CD4-positive, alpha-beta T cell treated with Interleukin-17A for 1 hour (primary cell): ENCODE results near the gene TBC1D1.
"Not testable (repeated sequence)": the region's sequence is repeated elsewhere in the genome, so short reads cannot be mapped to it uniquely, and the experiment has no call there.

ENCODE experiments used
- DNase-seq: peaks from one replicate; pipeline ENCODE4 v3.0.0-alpha.2; 2020

Gene TBC1D1

GRCh38 chr4:37968747-37969146 is 77.9 kb downstream of the TBC1D1 start:
- no peak for DNase-seq

- DNase-seq: peak; percentile 71
These were observed 79.8 kb downstream of the TBC1D1 start for GRCh38 chr4:37970702-37971101.

GRCh38 chr4:37971202-37971601 is 80.3 kb downstream of the TBC1D1 start:
- DNase-seq: no peak

GRCh38 chr4:37973441-37973840 is 82.6 kb downstream of the TBC1D1 start:
- no peak for DNase-seq

GRCh38 chr4:37975321-37975822 is 84.5 kb downstream of the TBC1D1 start:
- DNase-seq: not testable (repeated sequence)

- DNase-seq: no peak
These were observed 85.6 kb downstream of the TBC1D1 start for GRCh38 chr4:37976507-37976906.

GRCh38 chr4:37976991-37977470 is 86.1 kb downstream of the TBC1D1 start:
- DNase-seq: peak; percentile 86

- peak; percentile 80 for DNase-seq
These were observed 86.8 kb downstream of the TBC1D1 start for GRCh38 chr4:37977471-37978247.

- DNase-seq: no peak
These were observed 87.5 kb downstream of the TBC1D1 start for GRCh38 chr4:37978248-37978924.

GRCh38 chr4:37980246-37980645 is 89.4 kb downstream of the TBC1D1 start:
- DNase-seq: no peak

- no peak for DNase-seq
These were observed 90.5 kb downstream of the TBC1D1 start for GRCh38 chr4:37981425-37981824.

- DNase-seq: no peak
These were observed 91.2 kb downstream of the TBC1D1 start for GRCh38 chr4:37981844-37982720.

- no peak for DNase-seq
These were observed 91.9 kb downstream of the TBC1D1 start for GRCh38 chr4:37982736-37983135.

- no peak for DNase-seq
These were observed 93.1 kb downstream of the TBC1D1 start for GRCh38 chr4:37983951-37984350.

- DNase-seq: no peak
These were observed 94.9 kb downstream of the TBC1D1 start for GRCh38 chr4:37985730-37986275.

- DNase-seq: no peak
These were observed 97.8 kb downstream of the TBC1D1 start for GRCh38 chr4:37988670-37989069.

- no peak for DNase-seq
These were observed 98.7 kb downstream of the TBC1D1 start for GRCh38 chr4:37989398-37990260.

GRCh38 chr4:37990731-37991245 is 99.9 kb downstream of the TBC1D1 start:
- no peak for DNase-seq

- no peak for DNase-seq
These were observed 100.9 kb downstream of the TBC1D1 start for GRCh38 chr4:37991623-37992410.

GRCh38 chr4:37993806-37994205 is 102.9 kb downstream of the TBC1D1 start:
- no peak for DNase-seq

- DNase-seq: no peak
These were observed 103.7 kb downstream of the TBC1D1 start for GRCh38 chr4:37994569-37994968.
